GM19035 (cell line): ENCODE measurements around the gene GBP4.

ENCODE experiments used
- ATAC-seq: cut with Tn5 transposase; IDR thresholded peaks from one replicate; pipeline ENCODE4 v1.9.1; 2021; ENCODE audit not compliant: unreplicated experiment

Gene GBP4

GRCh38 chr1:89172468-89173143, 26.1 kb downstream of the GBP4 start:
- no peak for ATAC-seq

DNA sequence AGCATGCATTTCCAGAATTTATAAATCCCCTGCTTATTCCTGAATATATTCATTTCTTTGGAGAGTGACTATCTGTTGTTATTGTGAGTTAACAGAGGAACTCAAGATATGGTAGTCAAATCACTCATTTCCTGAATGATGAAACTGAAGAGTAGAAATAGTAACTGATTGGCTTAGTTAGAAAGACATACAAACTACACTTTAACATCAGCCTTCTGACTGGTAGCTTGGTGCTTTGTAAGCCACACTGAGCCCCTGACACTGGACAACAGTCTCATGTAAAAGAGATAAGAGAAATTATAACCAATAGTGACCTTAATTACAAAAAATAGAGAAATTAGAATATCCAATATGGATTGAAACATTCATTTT, 27.7 kb downstream of the GBP4 start:
- peak; percentile 56 for ATAC-seq

GRCh38 chr1:89170170-89171066, 28.3 kb downstream of the GBP4 start:
- ATAC-seq = no peak

DNA sequence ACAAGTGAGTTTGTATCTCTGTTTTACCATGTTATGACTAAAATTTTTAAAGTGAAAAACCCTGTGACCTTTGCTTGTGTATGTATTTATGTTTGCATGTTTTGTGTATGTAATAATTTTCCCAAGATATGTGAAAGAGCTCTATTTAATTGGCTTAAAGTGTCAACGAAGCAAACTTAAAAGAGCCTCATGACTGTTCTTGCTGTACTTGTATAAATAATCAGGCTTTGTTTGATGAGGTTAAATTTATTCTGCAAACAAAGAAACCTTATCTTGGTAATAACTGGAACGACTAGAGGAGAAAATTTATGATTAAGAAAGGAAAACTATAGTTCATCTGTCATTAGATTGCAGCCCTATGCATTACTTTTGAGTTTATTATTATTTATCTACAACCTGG, 29.6 kb downstream of the GBP4 start:
- no peak for ATAC-seq

DNA sequence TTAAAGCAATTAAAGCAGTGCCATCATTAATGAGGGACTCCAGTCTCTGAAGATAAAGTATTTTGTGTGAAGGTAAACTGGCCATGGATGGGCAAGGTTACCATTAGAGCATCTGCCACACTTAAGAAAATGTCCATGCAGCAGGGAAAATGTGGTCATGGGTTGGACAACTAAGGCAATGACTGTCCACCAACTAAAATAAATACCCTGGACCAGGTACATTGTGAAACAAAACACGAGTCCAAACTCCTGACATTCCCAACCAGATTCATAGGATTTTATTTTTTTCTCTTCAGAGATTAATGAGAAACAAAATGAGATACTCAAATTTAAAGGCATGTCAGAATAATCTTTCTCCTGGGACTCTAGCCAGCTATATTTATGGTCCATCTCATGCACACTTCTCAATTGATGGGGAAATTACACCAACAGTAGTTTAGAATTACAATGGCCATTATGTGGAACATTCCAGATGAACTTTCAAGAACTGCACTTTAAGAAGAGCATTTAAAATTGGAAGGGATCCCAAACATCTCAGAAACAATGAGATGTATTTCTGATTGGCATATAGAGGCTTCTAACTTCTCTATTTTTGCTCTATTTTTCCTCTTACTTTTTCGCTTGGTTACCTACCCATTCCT, 31.0 kb downstream of the GBP4 start:
- ATAC-seq = no peak

- no peak for ATAC-seq
Observed at GRCh38 chr1:89166705-89167104, 32.0 kb downstream of the GBP4 start.

- no peak for ATAC-seq
Observed at GRCh38 chr1:89165811-89166210, 32.9 kb downstream of the GBP4 start.

GRCh38 chr1:89151047-89151446, 47.7 kb downstream of the GBP4 start:
- ATAC-seq = no peak

DNA sequence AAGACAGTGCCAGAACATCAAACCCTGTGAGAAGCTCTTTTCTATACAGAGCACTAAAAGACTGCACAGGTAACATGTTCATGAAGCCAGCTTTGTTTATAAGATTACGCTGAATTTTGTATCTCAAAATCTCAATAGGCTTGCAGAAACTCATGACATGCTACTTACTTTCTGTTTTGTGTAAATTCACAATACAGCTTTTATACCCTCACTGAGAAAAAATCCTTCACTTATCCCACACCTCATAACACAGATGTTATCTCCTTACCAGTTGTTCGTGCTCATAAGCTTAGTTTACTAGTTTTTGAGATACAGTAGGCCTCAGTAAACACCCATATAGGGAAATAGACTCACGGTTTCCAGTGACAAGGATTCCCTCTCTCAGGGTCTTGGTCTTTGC, 48.8 kb downstream of the GBP4 start:
- ATAC-seq = no peak

GRCh38 chr1:89149229-89149628, 49.5 kb downstream of the GBP4 start:
- no peak for ATAC-seq

- no peak for ATAC-seq
Observed at GRCh38 chr1:89147678-89148658, 50.8 kb downstream of the GBP4 start.

- no peak for ATAC-seq
Observed at GRCh38 chr1:89146721-89147120, 52.0 kb downstream of the GBP4 start.

DNA sequence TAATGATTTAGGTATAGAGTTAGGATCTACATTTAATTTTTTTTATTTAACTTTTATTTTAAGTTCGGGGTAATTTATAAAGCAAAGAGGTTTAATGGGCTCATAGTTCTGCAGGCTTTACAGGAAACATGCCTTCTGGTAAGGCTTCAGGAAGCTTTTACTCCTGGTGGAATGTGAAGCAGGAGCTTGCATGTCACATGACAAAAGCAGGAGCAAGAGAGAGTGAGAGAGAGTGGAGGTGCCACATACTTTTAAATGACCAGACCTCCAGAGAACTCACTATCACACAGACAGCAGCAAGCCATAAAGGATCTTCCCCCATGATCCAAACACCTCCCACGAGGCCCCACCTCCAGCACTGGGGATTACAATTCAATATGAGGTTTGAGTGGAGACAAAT, 55.3 kb downstream of the GBP4 start:
- ATAC-seq = no peak

DNA sequence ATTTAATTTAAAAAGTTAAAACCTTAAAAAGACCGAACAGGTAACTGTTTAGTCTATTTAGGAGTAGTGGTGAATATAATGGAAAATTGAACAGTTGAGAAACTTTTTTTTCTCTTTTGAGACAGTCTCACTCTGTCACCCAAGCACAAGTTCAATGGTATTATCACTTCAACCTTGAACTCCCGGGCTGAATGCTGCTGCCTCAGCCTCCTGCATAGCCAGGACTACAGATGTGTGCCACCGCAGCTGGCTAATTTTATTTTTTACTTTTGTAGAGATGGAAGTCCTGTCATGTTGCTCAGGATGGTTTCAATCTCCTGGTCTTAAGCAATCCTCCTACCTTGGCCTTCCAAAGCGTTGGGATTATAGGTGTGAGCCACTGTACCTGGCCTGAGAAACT, 56.6 kb downstream of the GBP4 start:
- ATAC-seq = no peak

GRCh38 chr1:89133747-89134146, 65.0 kb downstream of the GBP4 start:
- no peak for ATAC-seq
